ENCODE measurements around the gene MAP3K9. TPM values are rescaled to one million over a fixed set of nuclear protein-coding genes. Genes with fewer than 3 reads are reported as not detected.

MAP3K9 gene
- total RNA-seq, 1 donor from 2014 or later = 9.4 TPM

DNA sequence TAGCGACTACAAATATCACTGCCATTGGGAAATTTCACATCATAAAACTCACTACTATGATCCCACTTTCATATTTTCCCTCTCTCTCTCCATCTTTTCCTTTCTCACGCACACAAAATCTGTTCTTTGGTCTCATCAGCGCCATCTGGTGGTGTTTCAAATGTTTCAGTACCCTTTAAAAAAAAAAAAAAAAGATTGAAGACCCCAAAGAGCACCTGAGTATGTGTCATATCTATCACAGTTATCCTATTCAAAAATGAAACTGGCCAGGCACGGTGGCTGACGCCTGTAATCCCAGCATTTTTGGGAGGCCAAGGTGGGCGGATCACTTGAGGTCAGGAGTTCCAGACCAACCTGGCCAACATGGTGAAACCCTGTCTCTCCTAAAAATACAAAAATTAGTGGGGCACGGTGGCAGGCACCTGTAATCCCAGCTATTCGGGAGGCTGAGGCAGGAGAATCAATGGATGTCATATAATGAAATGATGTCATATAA is 95.2 kb downstream of the MAP3K9 start:
- intact Hi-C loops (cut with DNase I) = no loop called here
- ATAC-seq = no peak
- Histone ChIP-seq H3K36me3 (no peaks in the 10 kb centered on the region), H3K27ac (no peak overlapping the region), H3K9me3 (no peaks in the 10 kb centered on the region), H3K4me3 (no peak overlapping the region), H3K4me1 (peaks cover 13% of the 10 kb centered on the region), H3K27me3 (ENCODE audit: low read depth) (no peaks in the 10 kb centered on the region)
- TF ChIP-seq, protein P1, sequence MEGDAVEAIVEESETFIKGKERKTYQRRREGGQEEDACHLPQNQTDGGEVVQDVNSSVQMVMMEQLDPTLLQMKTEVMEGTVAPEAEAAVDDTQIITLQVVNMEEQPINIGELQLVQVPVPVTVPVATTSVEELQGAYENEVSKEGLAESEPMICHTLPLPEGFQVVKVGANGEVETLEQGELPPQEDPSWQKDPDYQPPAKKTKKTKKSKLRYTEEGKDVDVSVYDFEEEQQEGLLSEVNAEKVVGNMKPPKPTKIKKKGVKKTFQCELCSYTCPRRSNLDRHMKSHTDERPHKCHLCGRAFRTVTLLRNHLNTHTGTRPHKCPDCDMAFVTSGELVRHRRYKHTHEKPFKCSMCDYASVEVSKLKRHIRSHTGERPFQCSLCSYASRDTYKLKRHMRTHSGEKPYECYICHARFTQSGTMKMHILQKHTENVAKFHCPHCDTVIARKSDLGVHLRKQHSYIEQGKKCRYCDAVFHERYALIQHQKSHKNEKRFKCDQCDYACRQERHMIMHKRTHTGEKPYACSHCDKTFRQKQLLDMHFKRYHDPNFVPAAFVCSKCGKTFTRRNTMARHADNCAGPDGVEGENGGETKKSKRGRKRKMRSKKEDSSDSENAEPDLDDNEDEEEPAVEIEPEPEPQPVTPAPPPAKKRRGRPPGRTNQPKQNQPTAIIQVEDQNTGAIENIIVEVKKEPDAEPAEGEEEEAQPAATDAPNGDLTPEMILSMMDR (IDR thresholded peaks at IDR 0.05) = peak; percentile 61
- DNase-seq = no peak

DNA sequence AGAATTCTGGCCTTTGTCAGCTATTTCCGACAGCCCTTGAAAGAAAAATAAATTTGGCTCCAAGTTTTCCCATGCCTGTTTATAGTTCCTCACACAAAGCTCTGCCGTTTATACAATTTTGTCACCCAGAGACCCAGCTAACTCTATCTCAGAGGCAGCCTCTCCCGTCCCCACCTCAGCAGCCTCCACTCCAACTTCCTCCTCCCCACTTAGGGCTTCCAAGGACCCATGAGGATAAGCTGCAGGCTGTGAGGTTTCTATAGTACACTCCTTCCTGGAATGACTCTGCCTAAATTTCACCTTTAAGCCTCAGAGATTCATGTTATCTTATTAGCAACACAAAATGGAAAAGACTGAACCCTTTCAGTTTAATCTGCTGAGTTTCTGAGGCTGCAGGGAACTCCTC is 95.8 kb downstream of the MAP3K9 start:
- no peaks in the 10 kb centered on the region for H3K27me3 ChIP-seq (ENCODE audit: low read depth)
- H3K36me3 ChIP-seq = no peaks in the 10 kb centered on the region
- DNase-seq (no peak), ATAC-seq (no peak)
- H3K9me3 ChIP-seq = no peaks in the 10 kb centered on the region
- H3K27ac ChIP-seq = peak overlapping the region; percentile 13
- no peak overlapping the region for H3K4me3 ChIP-seq
- intact Hi-C loops (cut with DNase I) = no loop called here
- H3K4me1 ChIP-seq = peaks cover 13% of the 10 kb centered on the region
- TF ChIP-seq, protein P1 (IDR thresholded peaks at IDR 0.05) = no peak

DNA sequence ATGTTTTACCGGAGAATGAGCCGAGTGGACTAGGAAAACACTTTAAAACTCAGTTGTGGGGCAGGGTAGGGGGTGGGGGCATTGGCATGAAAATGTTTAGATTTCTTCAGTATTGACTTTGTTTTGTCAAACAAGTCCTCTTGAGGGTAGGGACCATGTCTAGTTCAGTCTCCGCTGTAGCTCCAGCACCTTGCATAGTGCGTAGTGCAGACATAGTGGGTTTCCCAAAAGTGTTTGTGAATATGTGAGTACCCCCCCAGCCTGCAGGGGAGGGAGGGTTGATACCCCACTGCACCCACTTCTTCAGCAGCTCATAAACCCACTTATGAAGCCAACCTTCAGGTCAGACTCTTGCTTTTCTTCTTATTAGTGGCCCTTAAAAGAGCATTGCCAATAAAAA is 96.2 kb downstream of the MAP3K9 start:
- H3K27me3 ChIP-seq (ENCODE audit: low read depth) = no peaks in the 10 kb centered on the region
- intact Hi-C loops (cut with DNase I) = no loop called here
- DNase-seq (no peak), ATAC-seq (peak in 1 of 2 donors; percentile 14)
- H3K36me3 ChIP-seq = no peaks in the 10 kb centered on the region
- H3K27ac ChIP-seq = peak overlapping the region; percentile 13
- TF ChIP-seq, protein P1 (IDR thresholded peaks at IDR 0.05) = no peak
- no peak overlapping the region for H3K4me3 ChIP-seq
- no peaks in the 10 kb centered on the region for H3K9me3 ChIP-seq
- H3K4me1 ChIP-seq = peaks cover 13% of the 10 kb centered on the region

DNA sequence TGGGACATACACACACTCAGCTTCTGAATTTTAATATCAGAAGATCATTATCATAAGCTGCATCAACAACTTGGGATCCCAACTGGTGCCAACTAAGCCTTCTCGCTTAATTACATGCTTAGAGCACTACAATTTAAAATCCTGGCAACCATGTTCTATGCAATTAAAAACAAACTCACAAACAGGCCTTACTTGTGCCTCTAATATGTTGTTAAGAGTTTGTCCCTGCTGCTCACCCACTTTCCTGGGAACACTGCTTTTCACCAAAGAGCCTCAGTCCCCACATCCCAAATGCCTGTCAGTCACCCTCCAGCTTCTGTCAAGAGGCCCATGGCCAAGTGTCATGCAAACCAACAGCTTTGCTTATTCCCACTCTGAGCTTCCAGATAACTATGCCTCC is 97.9 kb downstream of the MAP3K9 start:
- Histone ChIP-seq H3K27ac (no peak overlapping the region), H3K4me1 (peaks cover 13% of the 10 kb centered on the region), H3K36me3 (no peaks in the 10 kb centered on the region), H3K27me3 (ENCODE audit: low read depth) (no peaks in the 10 kb centered on the region), H3K9me3 (no peaks in the 10 kb centered on the region), H3K4me3 (no peak overlapping the region)
- TF ChIP-seq, protein P1 (IDR thresholded peaks at IDR 0.05) = no peak
- intact Hi-C loops (cut with DNase I) = no loop called here
- no peak for ATAC-seq
- DNase-seq = no peak

DNA sequence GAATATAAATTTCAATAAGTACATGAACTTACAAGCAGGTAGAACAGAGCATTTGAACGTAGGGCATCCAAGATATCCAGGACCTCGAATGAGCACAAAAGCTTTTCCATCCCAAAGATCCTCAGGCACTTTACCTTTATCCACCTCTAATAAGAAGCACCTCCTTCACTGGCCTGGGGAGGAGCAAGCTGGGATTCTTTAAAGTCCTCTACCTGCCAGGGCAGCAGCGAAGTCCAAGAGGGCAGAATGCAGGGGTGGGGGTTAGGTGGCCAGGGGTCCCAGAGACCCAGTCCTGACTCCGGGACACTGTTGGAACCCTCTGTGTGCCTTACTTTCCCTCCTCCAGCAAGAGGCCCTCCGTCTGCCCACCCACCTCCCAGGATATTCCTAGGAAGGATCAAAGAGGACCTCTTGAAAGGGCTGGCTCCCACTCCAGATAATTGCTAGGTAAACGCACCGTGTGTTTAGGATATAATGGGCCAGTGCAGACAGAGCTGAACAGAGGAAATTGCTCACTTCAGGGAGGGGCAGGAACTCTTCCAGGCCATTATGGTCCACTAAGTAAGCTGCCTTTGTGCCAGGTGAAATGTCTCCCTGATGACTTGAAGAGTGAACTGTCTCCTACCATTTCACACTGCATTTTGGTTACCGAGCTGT is 99.5 kb downstream of the MAP3K9 start:
- DNase-seq = no peak
- no peaks in the 10 kb centered on the region for H3K27me3 ChIP-seq (ENCODE audit: low read depth)
- H3K9me3 ChIP-seq = no peaks in the 10 kb centered on the region
- H3K36me3 ChIP-seq = no peaks in the 10 kb centered on the region
- TF ChIP-seq, protein P1 (IDR thresholded peaks at IDR 0.05) = no peak
- intact Hi-C loops (cut with DNase I) = no loop called here
- peak; percentile 83 to 85 for ATAC-seq
- no peak overlapping the region for H3K27ac ChIP-seq
- H3K4me1 ChIP-seq = peaks cover 13% of the 10 kb centered on the region
- H3K4me3 ChIP-seq = no peak overlapping the region

Measured in lower lobe of right lung (tissue), 2 donors.